ENCODE measurements around the gene C17orf114.

- no peak for TF ChIP-seq YY1 (IDR thresholded peaks at IDR 0.05; ENCODE audit: insufficient read depth, insufficient read length)
- TF ChIP-seq ZNF274 (IDR thresholded peaks at IDR 0.05; ENCODE audit: low read depth, low read length), result no peak
Measured at GRCh38 chr17:4795168-4795567, 7.0 kb downstream of the C17orf114 start.

Measured in NT2/D1 (cell line).